Endothelial cell of umbilical vein (primary cell): ENCODE results near the gene FMN1. TPM values are rescaled to one million over a fixed set of nuclear protein-coding genes. Genes with fewer than 3 reads are reported as not detected.

Experiments used
- BruUV-seq: library from RNA; stranded (reverse); fragments of 400-500 nt; replicated peaks from 2 replicates; lab custom pipeline; 2021; lab: Mats Ljungman, UMichigan
- CTCF ChIA-PET: fragments of 300-600, 350-600 bp; sonication (Branson Sonifier 250); formaldehyde crosslinking; loops from one replicate; lab custom pipeline; 2021; ENCODE audit warnings: antibody characterized with exemption, inconsistent platforms; lab: Charles Lee
- POLR2A ChIA-PET: fragments of 300-600, 350-600 bp; sonication (Branson Sonifier 250); formaldehyde crosslinking; loops from one replicate; lab custom pipeline; 2021; ENCODE audit warnings: antibody characterized with exemption, inconsistent platforms; lab: Charles Lee
- DNase-seq: peaks from one replicate; pipeline ENCODE4 v3.0.0-alpha.2; 2011; ENCODE audit warnings: low read depth, low spot score
- FAIRE-seq: peaks from 2 replicates; lab custom pipeline; 2011; peaks lifted over from hg19 to GRCh38; lab: Jason Lieb, UNC
- H2AFZ ChIP-seq: 2 replicates; pipeline ENCODE4 v1.6.0; 2012; ENCODE audit warnings: low read depth, low read length, control low read depth, inconsistent platforms
- H3K27ac ChIP-seq: 2 replicates; pipeline ENCODE4 v1.5.1; 2011; ENCODE audit warnings: low read depth, mild to moderate bottlenecking, control low read depth, low read length, moderate library complexity; ENCODE audit not compliant: insufficient read depth
- H3K27me3 ChIP-seq, 2 experiments: 2 replicates each; pipeline versions ENCODE4 v1.6.0 to v1.6.1; 2011; ENCODE audit warnings: low read length in 2 of 2, mixed read lengths in 1 of 2; ENCODE audit not compliant: control insufficient read depth in 2 of 2, insufficient read depth in 2 of 2
- H3K36me3 ChIP-seq, 2 experiments: 2 replicates in 1 of 2; 3 replicates in 1 of 2; pipeline ENCODE4 v1.5.1; 2011; ENCODE audit warnings: low read length in 2 of 2, mild to moderate bottlenecking in 1 of 2, moderate library complexity in 1 of 2; ENCODE audit not compliant: control insufficient read depth in 2 of 2, insufficient read depth in 2 of 2; ENCODE audit errors: extremely low read depth in 1 of 2
- H3K4me1 ChIP-seq: 3 replicates; pipeline ENCODE4 v1.5.1; 2011; ENCODE audit warnings: mild to moderate bottlenecking, low read length; ENCODE audit not compliant: control insufficient read depth, insufficient read depth; ENCODE audit errors: extremely low read depth
- H3K4me2 ChIP-seq: 2 replicates; pipeline ENCODE4 v1.6.1; 2011; ENCODE audit warnings: low read length, control low read depth, mixed read lengths; ENCODE audit not compliant: insufficient read depth
- H3K4me3 ChIP-seq, 3 experiments: fragments of 200-600 bp in 1 of 3; sonication (generic), shearing (Covaris generic) in 1 of 3; replicated peaks in 1 of 3; 2 replicates each; pipeline ENCODE4 v1.5.1; 2011 to 2016; ENCODE audit warnings: control low read depth in 3 of 3, low read length in 3 of 3, mild to moderate bottlenecking in 2 of 3, inconsistent platforms in 1 of 3, low read depth in 1 of 3, moderate library complexity in 1 of 3; ENCODE audit not compliant: insufficient read depth in 1 of 3
- H3K79me2 ChIP-seq: 2 replicates; pipeline ENCODE4 v1.6.0; 2012; ENCODE audit warnings: low read length, inconsistent platforms; ENCODE audit not compliant: control insufficient read depth, insufficient read depth
- H3K9ac ChIP-seq: replicated peaks from 2 replicates; pipeline ENCODE3; 2011; ENCODE audit warnings: low read length, control low read depth; ENCODE audit not compliant: insufficient read depth; ENCODE audit errors: extremely low read depth
- H3K9me1 ChIP-seq: replicated peaks from 3 replicates; pipeline ENCODE4 v1.6.0; 2011; ENCODE audit warnings: mild to moderate bottlenecking, low read length; ENCODE audit not compliant: control insufficient read depth, insufficient read depth; ENCODE audit errors: extremely low read depth
- H3K9me3 ChIP-seq: replicated peaks from 2 replicates; pipeline ENCODE4 v1.5.1; 2012; ENCODE audit warnings: low read length, inconsistent platforms; ENCODE audit not compliant: control insufficient read depth, insufficient read depth
- H4K20me1 ChIP-seq: replicated peaks from 2 replicates; pipeline ENCODE3; 2011; ENCODE audit warnings: mild to moderate bottlenecking, low read length; ENCODE audit not compliant: control insufficient read depth, insufficient read depth; ENCODE audit errors: extremely low read depth
- CTCF ChIP-seq, 2 donors: IDR thresholded peaks; 1 replicate in 1 of 2; 2 replicates in 1 of 2; pipeline ENCODE4 v1.5.1; 2011; ENCODE audit warnings: low read length in 2 of 2, mild to moderate bottlenecking in 2 of 2, moderate library complexity in 2 of 2, control low read depth in 1 of 2, inconsistent platforms in 1 of 2, low read depth in 1 of 2; ENCODE audit not compliant: insufficient read depth in 1 of 2; ENCODE audit errors: extremely low read depth in 1 of 2
- EZH2 ChIP-seq: IDR thresholded peaks from 2 replicates; pipeline ENCODE4 v1.6.1; 2012; ENCODE audit warnings: borderline replicate concordance, low read depth, mild to moderate bottlenecking, moderate library complexity, low read length, inconsistent platforms; ENCODE audit not compliant: severe bottlenecking
- FOS ChIP-seq: IDR thresholded peaks from 2 replicates; pipeline ENCODE4 v1.6.1; 2011; ENCODE audit warnings: mild to moderate bottlenecking, low read length, moderate library complexity, borderline replicate concordance; ENCODE audit not compliant: insufficient read depth
- GATA2 ChIP-seq: IDR thresholded peaks from 2 replicates; pipeline ENCODE4 v1.7.0; 2011; ENCODE audit warnings: low read depth, mild to moderate bottlenecking, moderate library complexity, mixed read lengths, low read length; ENCODE audit not compliant: insufficient read length, insufficient read depth
- JUN ChIP-seq: IDR thresholded peaks from 2 replicates; pipeline ENCODE4 v1.6.1; 2011; ENCODE audit warnings: borderline replicate concordance, low read depth; ENCODE audit not compliant: insufficient read length, insufficient read depth
- MAX ChIP-seq: IDR thresholded peaks from 2 replicates; pipeline ENCODE4 v1.6.1; 2011; ENCODE audit not compliant: insufficient read depth, insufficient read length
- MYC ChIP-seq: IDR thresholded peaks from one replicate; pipeline ENCODE4 v1.6.1; 2011; ENCODE audit warnings: mild to moderate bottlenecking, low read depth, low read length
- POLR2A ChIP-seq: IDR thresholded peaks from 2 replicates; pipeline ENCODE4 v1.6.1; 2012; ENCODE audit warnings: low read depth, mild to moderate bottlenecking, control low read depth, low read length
- POLR2AphosphoS5 ChIP-seq: IDR thresholded peaks from 2 replicates; pipeline ENCODE4 v1.6.1; 2012; ENCODE audit warnings: low read depth, mild to moderate bottlenecking, control low read depth, low read length, moderate library complexity; ENCODE audit not compliant: insufficient read depth
- dilution Hi-C: fragments of 300-500 bp; cut with MboI; formaldehyde crosslinking; loops from one replicate; pipeline ENCODE4 v1.15.0; 2019; ENCODE audit warnings: low sequenced_read_pairs; ENCODE audit not compliant: extremely low pct_ligation_motif_present
- intact Hi-C: fragments of 100-400 bp; cut with micrococcal nuclease; formaldehyde crosslinking; loops from one replicate; pipeline ENCODE4 v1.10.0; 2022
- polyA plus RNA-seq, 4 experiments: library from polyadenylated mRNA; depleted of rRNA in 3 of 4; stranded (reverse) in 3 of 4; unstranded in 1 of 4; fragments of >200 nt; gene quantifications; 2 replicates each; pipeline versions ENCODE4 v1.2.1 to v1.2.3, GENCODE V29; 2011 to 2012; ENCODE audit warnings: missing spikeins in 1 of 4
- total RNA-seq: library from RNA; stranded (reverse); gene quantifications from 2 replicates; pipeline ENCODE4 v1.2.3, GENCODE V29; 2021

The FMN1 gene
- total and polyA plus RNA-seq, 2 donors (not counting 3 experiments of a cell fraction or from before 2014, with no cell fraction given): 0.01 to 0.29 TPM

DNA sequence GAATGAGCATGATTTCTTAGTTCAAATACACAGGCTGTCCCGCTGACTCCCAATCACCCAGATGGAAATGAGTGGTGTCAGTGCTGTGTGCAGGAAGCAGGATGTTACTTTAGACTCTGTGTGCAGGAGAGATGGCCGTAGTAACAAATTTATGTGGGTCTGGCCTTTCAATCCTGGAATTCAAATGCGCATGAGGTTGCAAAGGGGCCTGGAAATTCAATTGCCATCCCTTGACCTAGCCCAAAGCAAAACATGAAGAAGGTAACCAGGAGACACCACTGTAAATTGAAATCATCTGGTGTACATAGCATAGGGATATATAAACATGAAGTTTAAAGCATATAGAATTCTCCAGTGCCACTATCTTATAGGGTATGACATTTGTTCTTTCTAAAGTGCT lies 443.5 kb downstream of the FMN1 start:
- Histone ChIP-seq H2AFZ (no peak overlapping the region), H3K4me3 (no peak overlapping the region), H3K9me3 (no peaks in the 10 kb centered on the region), H3K27me3 (peaks cover 0 to 6% of the 10 kb centered on the region in 2 experiments), H3K4me1 (no peaks in the 10 kb centered on the region), H4K20me1 (no peaks in the 10 kb centered on the region), H3K9me1 (no peaks in the 10 kb centered on the region), H3K9ac (no peak overlapping the region), H3K27ac (no peak overlapping the region), H3K79me2 (no peaks in the 10 kb centered on the region), H3K36me3 (no peaks in the 10 kb centered on the region), H3K4me2 (no peak overlapping the region)
- dilution Hi-C loops (no loop called here), intact Hi-C loops (no loop called here)
- ChIA-PET POLR2A (no interaction called here), CTCF (interaction anchor here (1.0 kb wide), 1 partner anchor 11 kb away, joined by 4 read pairs; no protein-coding TSS in a partner anchor)
- DNase-seq (no peak), FAIRE-seq (no peak)
- no TSS peak for BruUV-seq
- TF ChIP-seq GATA2: no peak
- TF ChIP-seq MAX: no peak
- TF ChIP-seq MYC: no peak
- TF ChIP-seq POLR2A: no peak
- TF ChIP-seq POLR2AphosphoS5: no peak
- no peak for TF ChIP-seq CTCF (IDR thresholded peaks at IDR 0.05; ENCODE audit: extremely low read depth in 1 of 2, insufficient read depth in 1 of 2, low read depth in 1 of 2, low read length in 2 of 2)
- TF ChIP-seq EZH2: no peak
- TF ChIP-seq JUN: no peak
- TF ChIP-seq FOS: no peak
